Endothelial cell (in vitro differentiated cells): Measurements from ENCODE around the gene ACADM. TPM values are rescaled to one million over a fixed set of nuclear protein-coding genes. Genes with fewer than 3 reads are reported as not detected.

Experiments used
- DNase-seq: peaks from one replicate; pipeline ENCODE4 v3.0.0; 2021; ENCODE audit warnings: low spot score
- H3K27ac Mint-ChIP-seq: one replicate; pipeline ENCODE4 v1.8.0; 2021; ENCODE audit warnings: mixed read lengths, inconsistent platforms; ENCODE audit not compliant: unreplicated experiment
- H3K27me3 Mint-ChIP-seq: one replicate; pipeline ENCODE4 v1.8.0; 2021; ENCODE audit warnings: mild to moderate bottlenecking, moderate library complexity, mixed read lengths, inconsistent platforms; ENCODE audit not compliant: unreplicated experiment
- H3K36me3 Mint-ChIP-seq: one replicate; pipeline ENCODE4 v1.8.0; 2021; ENCODE audit warnings: mild to moderate bottlenecking, low read depth, mixed read lengths, inconsistent platforms; ENCODE audit not compliant: unreplicated experiment
- H3K4me1 Mint-ChIP-seq: one replicate; pipeline ENCODE4 v1.8.0; 2021; ENCODE audit warnings: mild to moderate bottlenecking, mixed read lengths, inconsistent platforms; ENCODE audit not compliant: unreplicated experiment
- H3K4me3 Mint-ChIP-seq: one replicate; pipeline ENCODE4 v1.8.0; 2021; ENCODE audit warnings: mild to moderate bottlenecking, mixed read lengths, inconsistent platforms; ENCODE audit not compliant: unreplicated experiment
- H3K9me3 Mint-ChIP-seq: one replicate; pipeline ENCODE4 v1.8.0; 2021; ENCODE audit warnings: mixed read lengths, inconsistent platforms; ENCODE audit not compliant: unreplicated experiment
- total RNA-seq: library from RNA; stranded (reverse); fragmentation: NEBNext Ultra II Directional; extraction: Animal tissue kit (Norgen Biotek cat#: 25700); gene quantifications from one replicate; pipeline ENCODE4 v1.2.1, GENCODE V29; 2021; ENCODE audit not compliant: unreplicated experiment
- TF ChIP-seq, protein P1 (sequence below): fragments of 200-600 bp; sonication (generic); IDR thresholded peaks from one replicate; pipeline ENCODE4 v1.5.0; 2021; ENCODE audit warnings: antibody characterized with exemption; ENCODE audit not compliant: unreplicated experiment

The ACADM gene
- total RNA-seq, 1 donor from 2014 or later: 53.5 TPM

DNA sequence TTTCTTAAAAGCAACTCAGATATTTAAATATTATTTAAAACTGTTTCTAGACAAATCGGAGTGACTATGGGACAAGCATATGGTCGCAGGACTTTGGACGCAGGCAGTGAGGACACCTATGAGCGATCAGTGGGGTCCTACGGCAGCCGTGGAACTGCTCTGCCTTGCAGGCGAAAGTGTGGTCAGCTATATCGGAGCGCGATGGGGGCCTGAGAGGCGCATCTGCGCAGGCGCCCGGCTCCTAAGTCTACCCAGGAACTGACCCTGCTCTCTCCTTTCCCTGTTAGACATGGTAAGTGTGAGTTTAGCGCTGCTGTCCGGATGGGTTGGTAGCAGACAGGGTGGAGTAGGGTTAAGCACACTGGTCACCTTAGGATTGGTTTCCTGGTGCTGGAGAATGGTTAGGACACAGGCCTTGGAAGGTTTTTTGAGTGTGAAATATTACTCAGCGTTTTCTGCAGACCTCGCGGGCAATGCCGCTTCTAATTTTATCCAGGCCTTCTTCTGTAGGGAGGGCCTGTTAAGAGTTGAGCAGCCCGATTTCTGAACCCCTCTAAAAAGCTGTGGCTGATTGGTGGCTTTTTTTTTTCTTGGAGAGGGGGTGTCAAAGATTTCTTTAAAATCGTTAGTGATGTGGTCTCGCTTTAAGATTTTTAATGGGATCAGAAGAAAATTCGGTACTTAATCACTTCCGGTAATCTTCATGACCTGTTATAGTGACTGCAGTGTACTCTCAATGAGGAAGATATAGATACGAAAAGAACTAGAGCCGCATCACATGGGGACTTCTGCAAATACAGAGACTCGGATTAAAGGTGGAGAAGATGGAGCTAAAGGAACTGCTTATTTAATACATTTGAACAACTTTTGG, 61.7 kb downstream of the ACADM start, which contains the start of gene RABGGTB:
Gene RABGGTB, plus strand, starts transcription at position 274 of the 871 bp plus-strand sequence. Its CDS starts 16 bp downstream, at position 290.
- H3K4me1 Mint-ChIP-seq: peaks cover 30% of the 10 kb centered on the region
- TF ChIP-seq, protein P1, sequence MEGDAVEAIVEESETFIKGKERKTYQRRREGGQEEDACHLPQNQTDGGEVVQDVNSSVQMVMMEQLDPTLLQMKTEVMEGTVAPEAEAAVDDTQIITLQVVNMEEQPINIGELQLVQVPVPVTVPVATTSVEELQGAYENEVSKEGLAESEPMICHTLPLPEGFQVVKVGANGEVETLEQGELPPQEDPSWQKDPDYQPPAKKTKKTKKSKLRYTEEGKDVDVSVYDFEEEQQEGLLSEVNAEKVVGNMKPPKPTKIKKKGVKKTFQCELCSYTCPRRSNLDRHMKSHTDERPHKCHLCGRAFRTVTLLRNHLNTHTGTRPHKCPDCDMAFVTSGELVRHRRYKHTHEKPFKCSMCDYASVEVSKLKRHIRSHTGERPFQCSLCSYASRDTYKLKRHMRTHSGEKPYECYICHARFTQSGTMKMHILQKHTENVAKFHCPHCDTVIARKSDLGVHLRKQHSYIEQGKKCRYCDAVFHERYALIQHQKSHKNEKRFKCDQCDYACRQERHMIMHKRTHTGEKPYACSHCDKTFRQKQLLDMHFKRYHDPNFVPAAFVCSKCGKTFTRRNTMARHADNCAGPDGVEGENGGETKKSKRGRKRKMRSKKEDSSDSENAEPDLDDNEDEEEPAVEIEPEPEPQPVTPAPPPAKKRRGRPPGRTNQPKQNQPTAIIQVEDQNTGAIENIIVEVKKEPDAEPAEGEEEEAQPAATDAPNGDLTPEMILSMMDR: no peak
- H3K4me3 Mint-ChIP-seq: peak within 1 kb of the TSS; percentile 99
- H3K27me3 Mint-ChIP-seq: peaks cover 7% of the 10 kb centered on the region
- peak; percentile 97 for DNase-seq
- H3K27ac Mint-ChIP-seq: peak within 1 kb of the TSS; percentile 95
- H3K36me3 Mint-ChIP-seq: peaks cover 8% of the 10 kb centered on the region
- H3K9me3 Mint-ChIP-seq: no peaks in the 10 kb centered on the region

GRCh38 chr1:75786901-75787493, 62.5 kb downstream of the ACADM start:
- H3K27ac Mint-ChIP-seq: peak overlapping the region; percentile 18

DNA sequence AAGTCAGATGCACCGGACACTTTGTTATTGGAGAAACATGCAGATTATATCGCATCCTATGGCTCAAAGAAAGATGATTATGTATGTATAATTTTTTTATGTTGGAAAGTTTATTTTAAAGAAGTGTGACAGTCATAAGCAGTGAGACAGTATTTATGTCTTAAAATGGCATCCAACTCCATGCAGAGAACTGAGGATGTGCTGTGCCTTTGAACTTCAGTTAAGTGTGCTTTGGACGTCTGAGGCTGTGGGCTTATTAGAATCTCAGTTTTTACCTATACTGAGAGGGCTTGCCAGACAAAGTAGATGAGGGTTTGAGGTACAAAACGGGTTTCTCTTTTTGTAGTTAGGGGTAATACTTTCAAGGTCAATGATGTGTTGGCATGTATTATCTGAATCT, 63.0 kb downstream of the ACADM start:
- TF ChIP-seq, protein P1: no peak
- Mint-ChIP-seq H3K9me3 (no peaks in the 10 kb centered on the region), H3K36me3 (peaks cover 13% of the 10 kb centered on the region), H3K4me3 (peak overlapping the region; percentile 99), H3K27me3 (peaks cover 7% of the 10 kb centered on the region), H3K27ac (peak overlapping the region; percentile 18), H3K4me1 (peaks cover 30% of the 10 kb centered on the region)
- DNase-seq: no peak

More at GRCh38 chr1:75786901-75787493, 62.5 kb downstream of the ACADM start:
- Mint-ChIP-seq H3K4me3 (peak overlapping the region; percentile 99), H3K36me3 (peaks cover 9% of the 10 kb centered on the region), H3K9me3 (no peaks in the 10 kb centered on the region), H3K27me3 (peaks cover 7% of the 10 kb centered on the region), H3K4me1 (peaks cover 30% of the 10 kb centered on the region)
- TF ChIP-seq, protein P1: no peak
- no peak for DNase-seq

- H3K9me3 Mint-ChIP-seq: no peaks in the 10 kb centered on the region
- H3K4me3 Mint-ChIP-seq: no peak overlapping the region
- TF ChIP-seq, protein P1: no peak
- H3K27me3 Mint-ChIP-seq: peaks cover 5% of the 10 kb centered on the region
- H3K4me1 Mint-ChIP-seq: peaks cover 30% of the 10 kb centered on the region
- no peak for DNase-seq
- no peak overlapping the region for H3K27ac Mint-ChIP-seq
- peaks cover 26% of the 10 kb centered on the region for H3K36me3 Mint-ChIP-seq
These were observed 65.5 kb downstream of the ACADM start for GRCh38 chr1:75789988-75790387.
